Gastroesophageal sphincter (tissue), 3 donors: ENCODE measurements around the gene PRND.

ENCODE experiments used
- CTCF ChIP-seq, 4 experiments: fragments of 200-600 bp in 2 of 4; fragments of 450-650 bp in 2 of 4; sonication (generic) in 1 of 4; IDR thresholded peaks; one replicate each; pipeline ENCODE4 v1.5.1; 2017 to 2019; ENCODE audit warnings: antibody characterized with exemption in 4 of 4, mild to moderate bottlenecking in 2 of 4, moderate library complexity in 2 of 4
- EP300 ChIP-seq: sonication (generic); formaldehyde crosslinking; IDR thresholded peaks from one replicate; pipeline ENCODE4 v1.6.1; 2017; ENCODE audit warnings: antibody characterized with exemption, mild to moderate bottlenecking
- POLR2A ChIP-seq, 2 donors: fragments of 450-650 bp; IDR thresholded peaks; one replicate each; pipeline ENCODE4 v1.6.1; 2017; ENCODE audit warnings: antibody characterized with exemption in 2 of 2, mild to moderate bottlenecking in 2 of 2, moderate library complexity in 1 of 2

- TF ChIP-seq CTCF (IDR thresholded peaks at IDR 0.05): peak; percentile 34 to 68 (median 44)
- TF ChIP-seq POLR2A (IDR thresholded peaks at IDR 0.05): no peak
- TF ChIP-seq EP300: no peak
Observed at GRCh38 chr20:4740774-4741431, 19.2 kb downstream of the PRND start.
